Hippocampal formation (tissue), 2 donors: Measurements from ENCODE around the gene PPP1R26.

Experiments used
- DNase-seq, 2 donors: peaks; one replicate each; lab custom pipeline; 2025; lab: John Stamatoyannopoulos, UW

Gene PPP1R26

GRCh38 chr9:135464181-135464580, 15.4 kb upstream of the PPP1R26 start:
- no peak for DNase-seq

GRCh38 chr9:135468854-135469521, 10.6 kb upstream of the PPP1R26 start:
- DNase-seq = no peak

GRCh38 chr9:135471791-135472640, 7.6 kb upstream of the PPP1R26 start:
- no peak for DNase-seq

DNA sequence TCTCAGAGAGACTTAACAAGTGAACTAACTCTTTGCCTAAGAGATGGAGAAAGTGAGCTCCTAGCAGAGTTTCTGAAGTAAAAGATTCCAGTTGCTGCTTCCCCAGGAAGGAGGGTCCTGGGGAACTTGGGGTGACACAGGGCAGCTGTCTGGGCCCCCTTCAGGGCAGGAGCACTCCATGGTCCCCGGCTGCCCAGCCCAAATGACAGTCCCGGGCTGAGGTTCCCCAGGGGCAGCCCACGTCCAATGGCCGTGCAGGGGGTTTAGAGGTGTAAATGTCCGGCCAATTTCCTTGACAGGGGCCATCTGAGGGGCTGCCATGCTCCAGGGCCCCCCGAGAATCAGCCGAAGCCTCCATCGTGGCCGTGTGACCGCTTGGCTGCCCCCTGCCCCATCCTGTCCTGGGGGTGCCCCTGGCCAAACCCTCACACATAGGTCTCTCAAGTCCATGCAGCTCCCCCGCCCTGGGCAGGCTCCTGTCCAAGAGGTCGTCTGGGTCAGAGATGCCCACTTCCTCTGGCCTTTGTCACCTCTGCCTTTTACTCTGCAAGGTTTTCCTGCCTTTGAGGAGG, 5.5 kb upstream of the PPP1R26 start:
- DNase-seq = no peak

DNA sequence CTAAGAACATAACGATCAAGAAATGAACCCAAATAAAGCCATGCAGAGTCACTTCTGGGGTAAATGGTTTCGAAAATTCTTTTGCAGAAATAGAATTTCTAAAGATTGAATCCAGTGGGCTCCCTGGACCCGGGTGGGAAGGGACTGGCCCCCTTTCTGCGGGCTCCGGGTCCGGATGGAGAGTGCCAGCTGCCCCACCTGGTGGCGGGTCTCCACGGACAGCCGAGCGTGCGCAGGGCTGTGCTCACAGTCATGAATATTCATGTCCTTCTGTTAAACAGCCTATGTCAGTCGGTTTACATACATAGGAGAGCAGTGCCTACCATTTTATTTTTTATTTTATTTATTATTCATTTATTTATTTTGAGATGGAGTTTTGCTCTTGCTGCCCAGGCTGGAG, 4.7 kb upstream of the PPP1R26 start:
- peak in 1 of 2 donors; percentile 11 for DNase-seq

DNA sequence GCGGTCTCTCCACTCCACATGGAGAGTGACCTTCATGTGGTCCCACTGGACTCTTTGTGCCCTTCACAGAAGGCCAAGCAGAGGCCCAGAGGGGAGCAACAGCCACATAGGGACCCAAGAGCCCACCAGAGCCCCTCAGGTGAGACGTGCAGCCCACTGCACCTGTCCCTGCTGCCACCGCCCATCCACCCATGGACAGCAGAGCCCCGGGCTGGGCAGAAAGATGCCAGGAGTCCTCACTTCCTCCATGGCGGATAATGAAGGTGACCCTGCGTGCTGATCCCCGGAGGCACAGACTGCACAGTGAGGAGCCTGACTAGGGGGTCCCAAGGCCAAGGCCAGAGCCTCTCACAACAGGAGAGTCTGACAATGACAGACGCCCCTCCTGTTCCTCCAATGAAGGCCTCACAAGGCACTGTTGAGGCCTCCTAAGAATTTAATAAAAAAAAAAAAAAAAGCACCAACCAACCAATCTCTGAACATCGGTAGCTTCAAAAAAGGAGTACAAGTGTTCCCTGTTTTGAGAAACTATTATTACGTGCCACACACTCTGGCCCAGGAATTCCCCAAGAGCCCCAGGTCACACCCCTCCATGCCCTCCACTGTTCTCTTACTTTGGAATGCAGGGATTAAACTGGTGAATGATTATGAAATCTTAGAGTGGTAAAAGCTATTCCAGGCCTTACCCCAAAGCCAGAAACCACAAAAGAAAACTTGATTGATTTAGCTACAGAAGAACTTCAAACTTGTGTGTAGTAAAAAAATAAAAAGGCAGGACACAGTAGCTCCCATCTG, 2.8 kb upstream of the PPP1R26 start:
- no peak for DNase-seq

GRCh38 chr9:135478191-135478590, 1.4 kb upstream of the PPP1R26 start:
- no peak for DNase-seq

DNA sequence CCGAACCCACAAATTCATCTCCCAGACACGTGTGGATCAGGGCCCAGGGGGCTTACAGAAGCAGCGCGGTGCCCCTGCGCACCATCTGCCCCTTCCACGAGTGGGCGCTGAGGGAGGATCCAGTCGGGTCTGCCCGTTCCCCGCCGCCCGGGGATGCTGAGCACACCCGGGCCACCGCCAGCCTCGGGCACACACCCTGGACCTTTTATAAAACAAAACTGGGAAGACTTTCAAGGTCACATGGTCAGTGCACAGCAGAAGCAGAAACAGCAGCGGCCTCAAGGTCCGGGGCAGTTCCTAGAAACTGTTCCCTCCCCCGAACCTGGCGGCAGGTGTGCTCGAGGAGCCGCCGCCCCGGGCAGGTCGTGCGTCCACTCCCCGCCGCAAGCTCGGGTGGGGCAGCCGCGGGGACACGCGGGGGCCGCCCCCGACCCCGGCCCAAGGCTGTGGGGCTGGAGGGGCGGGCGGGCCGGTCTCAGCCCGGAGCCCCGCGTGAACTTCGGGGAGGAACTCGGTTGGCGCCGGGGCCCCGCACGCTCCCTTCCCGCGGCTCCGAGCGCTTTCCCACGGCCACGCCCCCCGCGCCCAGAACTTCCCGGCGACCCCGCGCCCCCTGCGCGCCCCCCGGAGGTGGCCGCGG, 633 bp upstream of the PPP1R26 start:
- peak; percentile 28 to 39 for DNase-seq

DNA sequence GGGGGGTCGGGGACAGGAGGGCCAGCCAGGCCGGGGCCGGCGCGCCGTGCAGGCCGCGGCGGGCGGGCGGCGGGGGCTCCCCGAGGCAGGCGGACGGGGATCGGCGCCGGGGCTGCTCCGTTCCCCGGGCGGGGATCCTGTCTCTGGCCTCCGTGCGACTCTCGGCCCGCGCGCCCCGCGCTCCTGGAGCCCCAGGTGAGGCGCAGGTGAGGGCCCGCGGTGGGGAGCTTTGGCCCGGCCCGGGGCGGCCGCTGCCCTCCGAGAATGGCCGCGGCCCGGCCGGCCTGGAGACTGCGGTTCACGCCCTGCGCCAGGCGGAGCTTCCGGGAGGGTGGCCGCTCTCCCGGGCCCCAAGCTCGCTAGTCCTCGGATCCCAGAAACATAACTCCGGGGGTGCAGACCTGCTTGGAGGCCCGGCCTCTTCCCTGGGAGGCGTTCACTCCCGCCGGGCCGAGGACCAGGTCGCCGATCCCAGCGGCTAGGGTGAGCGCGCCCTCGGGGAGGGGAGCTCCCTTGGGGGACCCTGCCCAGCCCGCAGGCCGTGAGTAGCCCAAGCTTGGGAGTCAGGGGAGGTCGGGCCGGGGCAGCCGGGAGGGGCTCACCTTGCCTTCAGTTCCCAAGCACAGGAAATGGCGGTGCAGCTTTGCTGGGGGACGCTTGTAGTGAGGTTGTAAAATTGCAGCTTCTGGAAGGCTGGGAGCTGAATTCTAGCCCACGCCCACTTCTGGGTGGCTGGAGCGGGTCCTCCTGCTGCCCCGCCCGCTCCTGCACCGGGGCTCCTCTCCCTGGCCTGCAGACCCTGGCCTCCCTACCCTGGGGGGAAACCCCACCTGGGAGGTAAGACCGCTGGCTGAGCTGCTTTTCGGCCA, 723 bp downstream of the PPP1R26 start:
- DNase-seq = peak in 1 of 2 donors; percentile 14

DNA sequence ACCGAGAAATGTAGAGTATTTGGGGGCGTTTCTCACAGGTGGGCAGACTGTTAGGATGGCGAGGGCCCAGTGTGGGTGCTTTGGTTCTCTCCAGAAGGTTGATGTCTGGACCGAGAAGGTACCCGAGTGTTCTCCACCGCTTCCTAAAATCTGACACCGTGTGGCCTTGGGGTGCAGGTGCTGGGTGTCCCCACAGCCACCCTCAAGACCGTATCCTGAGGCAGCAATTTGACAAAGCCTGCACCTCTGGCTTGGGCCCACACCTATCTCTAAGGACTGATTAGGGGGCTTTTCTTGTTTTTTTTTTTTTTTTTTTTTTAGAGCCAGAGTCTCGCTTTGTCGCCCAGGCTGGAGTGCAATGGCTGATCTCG, 1.3 kb downstream of the PPP1R26 start:
- DNase-seq = no peak

DNA sequence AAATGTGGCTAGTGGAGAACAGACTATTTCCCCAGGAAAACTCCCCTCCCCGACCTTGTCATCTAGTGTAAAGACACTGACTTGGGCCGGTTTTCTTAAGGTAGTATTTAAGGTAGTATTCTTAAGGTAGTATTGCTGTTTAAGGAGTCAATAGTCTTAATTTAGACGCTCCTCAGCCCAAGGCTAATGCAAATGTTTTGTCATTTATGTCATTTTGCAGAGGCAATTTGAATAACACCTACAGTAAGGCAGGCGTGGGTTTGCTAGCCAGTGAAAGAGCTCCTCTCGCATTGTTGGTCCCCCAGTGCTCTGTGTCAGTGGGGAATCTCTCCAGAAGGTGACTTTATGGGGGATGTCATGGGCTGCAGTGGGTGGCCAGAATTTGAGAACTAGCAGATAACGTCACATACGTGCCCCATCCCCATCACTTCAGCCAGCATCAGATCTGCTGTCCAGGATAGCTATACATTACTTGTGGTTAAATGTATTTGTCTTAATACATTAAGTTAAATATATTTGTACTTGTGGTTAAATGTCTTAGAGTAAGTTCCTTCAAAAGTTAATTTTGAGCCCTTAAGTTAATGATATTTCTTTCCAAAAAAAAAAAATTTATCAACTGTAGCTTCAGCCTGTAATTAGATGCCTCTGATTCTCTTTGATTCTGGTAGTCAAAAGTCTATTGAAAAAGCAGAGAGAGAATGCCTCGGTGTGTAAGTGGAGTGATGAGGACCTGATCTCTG, 2.6 kb downstream of the PPP1R26 start:
- no peak for DNase-seq

DNA sequence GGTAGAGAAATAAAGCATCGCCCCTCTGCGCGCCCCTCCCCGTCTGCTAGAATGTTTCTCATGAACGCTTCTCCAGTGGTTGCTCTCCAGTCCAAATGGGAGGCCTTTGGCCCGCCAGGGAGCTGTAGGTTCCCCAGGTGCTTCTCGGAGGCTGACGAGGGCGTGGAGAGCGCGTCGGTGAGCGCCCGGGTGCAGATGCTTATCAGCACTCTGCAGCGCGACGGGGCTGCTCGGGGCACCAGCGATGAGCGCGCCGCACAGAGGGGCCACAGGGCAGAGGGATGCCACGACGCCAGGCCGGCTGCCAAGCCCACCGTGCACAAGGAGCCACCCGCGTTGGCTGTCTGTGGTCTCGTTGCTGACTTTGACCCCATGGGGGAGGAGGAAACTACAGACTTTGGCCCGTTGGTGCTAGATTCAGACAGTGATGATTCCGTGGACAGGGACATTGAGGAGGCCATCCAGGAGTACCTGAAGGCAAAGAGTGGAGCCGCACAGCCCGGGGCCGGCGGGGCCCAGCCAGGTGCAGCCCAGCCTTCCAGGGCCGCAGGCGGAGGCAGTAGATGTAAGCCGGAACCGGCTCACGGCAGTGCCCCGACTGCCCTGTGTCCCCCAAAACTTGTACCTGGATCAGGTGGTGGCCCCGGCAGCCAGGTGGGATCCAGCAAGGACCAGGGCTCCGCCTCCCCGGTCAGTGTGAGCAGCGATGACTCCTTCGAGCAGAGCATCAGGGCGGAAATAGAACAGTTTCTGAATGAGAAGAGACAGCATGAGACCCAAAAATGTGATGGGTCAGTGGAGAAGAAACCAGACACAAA, 5.1 kb downstream of the PPP1R26 start:
- no peak for DNase-seq

GRCh38 chr9:135485385-135485784, 5.8 kb downstream of the PPP1R26 start:
- DNase-seq = no peak

- no peak for DNase-seq
Observed at GRCh38 chr9:135485832-135486231, 6.2 kb downstream of the PPP1R26 start.

- no peak for DNase-seq
Observed at GRCh38 chr9:135486267-135487065, 6.9 kb downstream of the PPP1R26 start.

- no peak for DNase-seq
Observed at GRCh38 chr9:135487281-135488012, 7.9 kb downstream of the PPP1R26 start.

- no peak for DNase-seq
Observed at GRCh38 chr9:135488013-135488330, 8.4 kb downstream of the PPP1R26 start.

DNA sequence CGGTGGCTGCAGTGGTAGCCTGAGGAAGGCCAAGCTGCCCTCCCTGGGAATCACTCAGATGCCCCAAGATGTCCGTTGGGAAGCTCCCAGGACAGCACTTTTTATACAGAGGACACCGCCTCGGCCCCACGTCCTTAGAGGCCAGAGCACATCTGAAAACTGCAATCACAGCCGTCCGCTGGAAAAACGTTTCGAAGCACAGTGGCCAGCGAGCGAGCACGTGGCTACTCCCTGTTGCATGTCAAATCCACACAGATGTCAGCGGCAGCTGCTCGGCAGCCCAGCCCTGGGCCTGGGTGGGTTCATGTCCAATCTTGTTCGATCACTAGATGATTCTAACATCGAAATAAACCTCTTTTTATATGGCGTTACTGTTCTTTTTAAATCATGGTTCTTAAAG, 8.9 kb downstream of the PPP1R26 start:
- DNase-seq = no peak
